Ovary (tissue), 9 donors: Measurements from ENCODE around the gene PFKP. TPM values are rescaled to one million over a fixed set of nuclear protein-coding genes. Genes with fewer than 3 reads are reported as not detected.

ENCODE experiments used
- DNase-seq, 5 donors: peaks; one replicate each; pipeline ENCODE4 v3.0.0-alpha.2; 2019 to 2020
- H3K27ac ChIP-seq, 2 donors: fragments of 200-600 bp; one replicate each; pipeline versions ENCODE4 v1.5.1 to v1.8.0; 2019 to 2022
- H3K27me3 ChIP-seq: fragments of 200-600 bp; one replicate; pipeline ENCODE4 v1.8.0; 2022
- H3K36me3 ChIP-seq: fragments of 200-600 bp; sonication (generic); one replicate; pipeline ENCODE4 v1.5.1; 2019
- H3K4me1 ChIP-seq: one replicate; pipeline ENCODE4 v1.8.1; 2013; ENCODE audit warnings: mild to moderate bottlenecking, moderate library complexity; ENCODE audit not compliant: insufficient read depth
- H3K4me3 ChIP-seq: fragments of 200-600 bp; sonication (generic); one replicate; pipeline ENCODE4 v1.5.1; 2017
- H3K9me3 ChIP-seq, 2 donors: fragments of 200-600 bp in 1 of 2; sonication (generic) in 1 of 2; one replicate each; pipeline versions ENCODE4 v1.5.1 to v1.8.1; 2013 to 2019; ENCODE audit warnings: mild to moderate bottlenecking in 1 of 2, moderate library complexity in 1 of 2
- CTCF ChIP-seq, 3 donors: fragments of 450-650 bp in 2 of 3; fragments of 200-600 bp in 1 of 3; IDR thresholded peaks; one replicate each; pipeline versions ENCODE4 v1.5.1 to v1.8.0; 2016 to 2022; ENCODE audit warnings: antibody characterized with exemption in 3 of 3, mild to moderate bottlenecking in 1 of 3
- EP300 ChIP-seq: sonication (generic); formaldehyde crosslinking; IDR thresholded peaks from one replicate; pipeline ENCODE4 v1.6.1; 2017; ENCODE audit warnings: antibody characterized with exemption
- POLR2A ChIP-seq: fragments of 450-650 bp; IDR thresholded peaks from one replicate; pipeline ENCODE4 v1.6.1; 2017; ENCODE audit warnings: antibody characterized with exemption, mild to moderate bottlenecking, moderate library complexity
- WGBS, 3 donors: extraction: QIAGEN DNeasy Blood & Tissue Kit in 1 of 3; methylation state at CpG; one replicate each; pipeline versions ENCODE4 v1.1.5 to v1.1.7; 2013 to 2017; 5-methylcytosine and 5-hydroxymethylcytosine counted together
- intact Hi-C, 4 donors: fragments of 100-400 bp; cut with DNase I; formaldehyde crosslinking; loops; one replicate each; pipeline versions ENCODE4 v1.11.0 to v1.15.1; 2022 to 2023
- polyA plus RNA-seq, 2 donors: library from polyadenylated mRNA; stranded (reverse); fragments of 200-250 nt in 1 of 2; fragments of 350-450 nt in 1 of 2; fragmentation: Illumina TruSeq in 1 of 2; extraction: RNeasy Lipid Tissue Mini Kit (QIAGEN cat#74804) in 1 of 2; gene quantifications; one replicate each; pipeline ENCODE4 v1.2.3, GENCODE V29; 2013 to 2014
- total RNA-seq, 7 donors: library from RNA; depleted of rRNA in 2 of 7; stranded (reverse); fragments of >200 nt in 2 of 7; fragmentation: NEBNext Ultra II Directional in 3 of 7; extraction: Animal tissue kit (Norgen Biotek cat#: 25700) in 3 of 7; gene quantifications; one replicate each; pipeline versions ENCODE4 v1.1.0 to v1.2.4, GENCODE V29; 2016 to 2023
- donor health status: DM: no; HTN: no; CAD: no; lungs with moderate emphysema.
- donor health status: DM: no; HTN: no; CAD: no.
- donor health status: Bipolar disorder and iron deficiency.
- donor health status: DM: yes; HTN: yes; CAD: no.
- donor health status: DM: no; HTN: no; CAD: no.
- donor health status: DM: yes; HTN: yes; CAD: no.

The PFKP gene
- total and polyA plus RNA-seq, 9 donors = 12.4 to 74.9 (median 23.1) TPM

- intact Hi-C loops = no loop called here
- 52 to 71% (median 70%) methylated on average over 9 of the region's 9 CpGs for WGBS, 3 donors
- no peaks in the 10 kb centered on the region for H3K36me3 ChIP-seq
- no peaks in the 10 kb centered on the region for H3K4me1 ChIP-seq
- H3K27ac ChIP-seq = no peak overlapping the region
- no peak for DNase-seq
- H3K9me3 ChIP-seq = no peaks in the 10 kb centered on the region
- TF ChIP-seq POLR2A = no peak
- no peak for TF ChIP-seq CTCF (IDR thresholded peaks at IDR 0.05)
- TF ChIP-seq EP300 = no peak
- no peaks in the 10 kb centered on the region for H3K27me3 ChIP-seq
- H3K4me3 ChIP-seq = no peak overlapping the region
Measured at GRCh38 chr10:3140280-3140679, 72.9 kb downstream of the PFKP start.

- Histone ChIP-seq H3K27me3 (no peaks in the 10 kb centered on the region), H3K27ac (no peak overlapping the region), H3K9me3 (no peaks in the 10 kb centered on the region), H3K4me1 (no peaks in the 10 kb centered on the region), H3K36me3 (no peaks in the 10 kb centered on the region), H3K4me3 (no peak overlapping the region)
- 84 to 92% (median 88%) methylated on average over 21 of the region's 21 CpGs for WGBS, 3 donors
- TF ChIP-seq EP300 = no peak
- no peak for TF ChIP-seq CTCF (IDR thresholded peaks at IDR 0.05)
- no peak for TF ChIP-seq POLR2A
- intact Hi-C loops = no loop called here
- DNase-seq = no peak
Measured at GRCh38 chr10:3141351-3142005, 74.1 kb downstream of the PFKP start.

- Histone ChIP-seq H3K27ac (no peak overlapping the region), H3K36me3 (no peaks in the 10 kb centered on the region), H3K27me3 (no peaks in the 10 kb centered on the region), H3K9me3 (no peaks in the 10 kb centered on the region), H3K4me1 (no peaks in the 10 kb centered on the region), H3K4me3 (no peak overlapping the region)
- DNase-seq = no peak
- no peak for TF ChIP-seq POLR2A
- TF ChIP-seq EP300 = no peak
- WGBS, 3 donors = 66 to 81% (median 75%) methylated on average over 14 of the region's 14 CpGs
- intact Hi-C loops = no loop called here
Measured at GRCh38 chr10:3142146-3142875, 75.0 kb downstream of the PFKP start.

GRCh38 chr10:3143366-3143765 lies 76.0 kb downstream of the PFKP start:
- no peak for DNase-seq
- H3K36me3 ChIP-seq = no peaks in the 10 kb centered on the region
- no peak overlapping the region for H3K27ac ChIP-seq
- H3K9me3 ChIP-seq = no peaks in the 10 kb centered on the region
- TF ChIP-seq POLR2A (no peak), EP300 (no peak), CTCF (IDR thresholded peaks at IDR 0.05) (no peak)
- 85 to 90% (median 89%) methylated on average over 17 of the region's 17 CpGs for WGBS, 3 donors
- H3K4me3 ChIP-seq = no peak overlapping the region
- no peaks in the 10 kb centered on the region for H3K4me1 ChIP-seq
- intact Hi-C loops = no loop called here
- H3K27me3 ChIP-seq = no peaks in the 10 kb centered on the region

GRCh38 chr10:3143791-3144434 lies 76.6 kb downstream of the PFKP start:
- WGBS, 3 donors = 92 to 95% (median 93%) methylated on average over 19 of the region's 19 CpGs
- H3K27me3 ChIP-seq = no peaks in the 10 kb centered on the region
- no peak overlapping the region for H3K27ac ChIP-seq
- no peaks in the 10 kb centered on the region for H3K36me3 ChIP-seq
- no peak for TF ChIP-seq CTCF (IDR thresholded peaks at IDR 0.05)
- TF ChIP-seq EP300 = no peak
- TF ChIP-seq POLR2A = no peak
- intact Hi-C loops = no loop called here
- no peaks in the 10 kb centered on the region for H3K4me1 ChIP-seq
- DNase-seq = no peak
- no peak overlapping the region for H3K4me3 ChIP-seq
- H3K9me3 ChIP-seq = no peaks in the 10 kb centered on the region
